NB4 (cell line): Measurements from ENCODE around the gene PTGER1.

Experiments
- DNase-seq: peaks from one replicate; pipeline ENCODE4 v3.0.0; 2010; ENCODE audit warnings: low read depth
- H3K4me3 ChIP-seq: one replicate; pipeline ENCODE4 v1.5.1; 2011; ENCODE audit warnings: mild to moderate bottlenecking, low read depth, low read length, moderate library complexity
- MAX ChIP-seq: IDR thresholded peaks from 2 replicates; pipeline ENCODE4 v1.6.1; 2011; ENCODE audit warnings: low read depth, low read length
- MYC ChIP-seq: IDR thresholded peaks from 2 replicates; pipeline ENCODE4 v1.6.1; 2011; ENCODE audit warnings: low read depth, low read length
- POLR2A ChIP-seq: IDR thresholded peaks from 2 replicates; pipeline ENCODE4 v1.6.1; 2011; ENCODE audit warnings: mild to moderate bottlenecking; ENCODE audit not compliant: insufficient read length; ENCODE audit errors: extremely low read depth
- TF ChIP-seq, protein P1 (sequence below): IDR thresholded peaks from one replicate; pipeline ENCODE4 v1.5.1; 2012; ENCODE audit warnings: low read depth, low read length

The PTGER1 gene

DNA sequence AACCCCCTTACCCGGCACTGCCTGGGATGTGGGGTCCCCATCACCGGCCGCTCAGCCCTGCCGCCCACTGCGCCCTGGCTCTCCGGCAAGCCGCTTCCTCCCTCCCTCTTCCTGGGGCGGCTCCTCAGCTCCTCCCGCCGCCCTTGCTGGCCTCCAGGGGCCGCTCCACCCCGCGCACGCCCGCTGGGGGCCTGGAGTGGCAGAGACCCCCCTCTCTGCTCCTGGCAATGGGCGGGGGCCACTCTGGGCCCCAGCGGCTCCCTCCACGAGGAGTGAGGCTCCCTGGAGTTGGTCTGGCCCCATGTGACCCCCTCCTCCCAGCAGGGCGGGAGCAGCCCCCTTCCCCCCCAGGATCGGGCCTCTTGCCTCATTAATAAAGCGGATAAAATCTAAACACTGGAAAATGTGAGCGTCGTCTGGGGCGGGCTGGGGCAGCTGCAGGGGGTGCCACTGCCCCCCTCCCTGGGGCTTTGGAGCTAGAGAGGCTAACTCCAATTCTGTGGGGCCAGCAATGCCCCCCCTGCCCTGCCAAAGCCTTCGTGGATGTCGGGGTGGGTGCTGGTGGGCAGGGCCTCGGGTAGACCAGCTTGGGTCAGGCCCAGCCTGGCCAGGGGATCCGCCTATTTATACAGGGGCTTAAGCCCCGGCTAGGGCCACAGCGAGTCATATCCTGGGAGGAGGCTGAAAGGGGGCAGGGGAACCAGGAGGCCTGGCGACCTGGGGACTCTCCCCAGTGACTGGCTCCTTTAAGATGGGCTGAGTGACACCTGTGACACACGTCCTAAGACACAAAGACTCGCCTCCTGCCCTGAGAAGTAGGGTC lies at the start of gene PTGER1:
PTGER1 (minus strand) TSS at position 104 of the 823 bp plus-strand sequence. CDS start 1,034 bp downstream, outside the sequence.
- no peak for TF ChIP-seq POLR2A
- no peak for TF ChIP-seq MAX
- TF ChIP-seq MYC = no peak
- TF ChIP-seq, protein P1, sequence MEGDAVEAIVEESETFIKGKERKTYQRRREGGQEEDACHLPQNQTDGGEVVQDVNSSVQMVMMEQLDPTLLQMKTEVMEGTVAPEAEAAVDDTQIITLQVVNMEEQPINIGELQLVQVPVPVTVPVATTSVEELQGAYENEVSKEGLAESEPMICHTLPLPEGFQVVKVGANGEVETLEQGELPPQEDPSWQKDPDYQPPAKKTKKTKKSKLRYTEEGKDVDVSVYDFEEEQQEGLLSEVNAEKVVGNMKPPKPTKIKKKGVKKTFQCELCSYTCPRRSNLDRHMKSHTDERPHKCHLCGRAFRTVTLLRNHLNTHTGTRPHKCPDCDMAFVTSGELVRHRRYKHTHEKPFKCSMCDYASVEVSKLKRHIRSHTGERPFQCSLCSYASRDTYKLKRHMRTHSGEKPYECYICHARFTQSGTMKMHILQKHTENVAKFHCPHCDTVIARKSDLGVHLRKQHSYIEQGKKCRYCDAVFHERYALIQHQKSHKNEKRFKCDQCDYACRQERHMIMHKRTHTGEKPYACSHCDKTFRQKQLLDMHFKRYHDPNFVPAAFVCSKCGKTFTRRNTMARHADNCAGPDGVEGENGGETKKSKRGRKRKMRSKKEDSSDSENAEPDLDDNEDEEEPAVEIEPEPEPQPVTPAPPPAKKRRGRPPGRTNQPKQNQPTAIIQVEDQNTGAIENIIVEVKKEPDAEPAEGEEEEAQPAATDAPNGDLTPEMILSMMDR = no peak
- H3K4me3 ChIP-seq = peak within 1 kb of the TSS; percentile 25
- peak; percentile 76 for DNase-seq

GRCh38 chr19:14520543-14520942 lies 45.4 kb upstream of the PTGER1 start:
- no peak for DNase-seq
- no peak for TF ChIP-seq POLR2A
- no peak for TF ChIP-seq MYC
- TF ChIP-seq, protein P1 = no peak
- TF ChIP-seq MAX = no peak
- no peak overlapping the region for H3K4me3 ChIP-seq

- no peak for TF ChIP-seq POLR2A
- TF ChIP-seq MYC = no peak
- TF ChIP-seq, protein P1 = no peak
- TF ChIP-seq MAX = no peak
- H3K4me3 ChIP-seq = no peak overlapping the region
- peak; percentile 22 for DNase-seq
Observed at GRCh38 chr19:14519860-14520407, 44.8 kb upstream of the PTGER1 start.

GRCh38 chr19:14519245-14519859 lies 44.2 kb upstream of the PTGER1 start:
- DNase-seq = no peak
- H3K4me3 ChIP-seq = no peak overlapping the region
- TF ChIP-seq MYC = no peak
- TF ChIP-seq, protein P1 = no peak
- TF ChIP-seq POLR2A = no peak
- TF ChIP-seq MAX = no peak

DNA sequence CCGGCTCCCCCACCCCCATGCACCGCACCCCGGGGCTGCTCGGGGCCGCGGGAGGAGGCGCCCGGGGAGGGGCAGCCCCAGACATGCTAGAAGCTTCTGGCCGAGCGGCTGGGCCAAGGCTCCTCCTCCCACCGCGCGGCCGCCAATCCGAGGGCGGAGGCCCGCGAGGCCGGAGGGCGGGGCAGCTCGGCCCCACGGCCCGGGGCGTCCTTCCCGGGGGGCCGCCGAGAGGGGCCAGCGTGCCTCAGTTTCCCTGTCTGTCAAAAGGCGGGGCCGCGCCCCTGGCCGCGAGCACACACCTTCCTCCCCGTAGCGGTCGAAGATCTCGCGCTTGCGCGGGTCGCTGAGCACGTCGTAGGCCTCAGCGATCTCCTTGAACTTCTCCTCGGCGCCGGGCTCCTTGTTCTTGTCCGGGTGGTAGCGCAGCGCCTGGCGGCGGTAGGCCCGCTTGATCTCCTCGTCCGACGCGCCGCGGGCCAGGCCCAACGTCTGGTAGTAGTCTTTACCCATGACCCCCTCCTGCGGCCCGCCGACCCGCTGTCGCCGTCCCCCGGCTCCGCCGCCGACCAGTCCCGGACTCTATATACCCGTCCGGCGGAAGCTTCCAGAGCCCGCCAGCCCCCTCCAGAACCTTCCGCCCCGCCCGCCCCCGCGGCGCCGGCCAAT lies 42.8 kb upstream of the PTGER1 start, which contains the start of gene DNAJB1:
DNAJB1 (minus strand) TSS at position 558 of the 666 bp plus-strand sequence; CDS start at position 510, 48 bp downstream.
- TF ChIP-seq, protein P1 = no peak
- TF ChIP-seq MYC = no peak; the same call in 1 of the 2 replicates
- no peak for TF ChIP-seq MAX
- TF ChIP-seq POLR2A = peak; percentile 85
- DNase-seq = peak; percentile 72
- H3K4me3 ChIP-seq = peak within 1 kb of the TSS; percentile 68
